VCaP (cell line): ENCODE measurements around the gene ASAP2.

Source experiments
- H3K27ac ChIP-seq: fragments of 450-650 bp; 2 replicates; pipeline ENCODE4 v1.5.1; 2017
- CTCF ChIP-seq: fragments of 450-650 bp; conservative IDR thresholded peaks from 2 replicates; pipeline ENCODE4 v1.5.1; 2017; ENCODE audit warnings: mild to moderate bottlenecking, moderate library complexity

Gene ASAP2

GRCh38 chr2:9335322-9335832 is 128.8 kb downstream of the ASAP2 start:
- H3K27ac ChIP-seq, result peak overlapping the region; percentile 94
- TF ChIP-seq CTCF, result no peak

GRCh38 chr2:9336241-9336575 is 129.6 kb downstream of the ASAP2 start:
- TF ChIP-seq CTCF, result no peak
- H3K27ac ChIP-seq, result peak overlapping the region; percentile 94

- no peak for TF ChIP-seq CTCF
Measured at GRCh38 chr2:9336576-9337314, 130.1 kb downstream of the ASAP2 start.

GRCh38 chr2:9337901-9338300 is 131.3 kb downstream of the ASAP2 start:
- no peak for TF ChIP-seq CTCF
- peak overlapping the region; percentile 94 for H3K27ac ChIP-seq

More at GRCh38 chr2:9336576-9337314, 130.1 kb downstream of the ASAP2 start:
- peak overlapping the region; percentile 94 for H3K27ac ChIP-seq

GRCh38 chr2:9341337-9341887 is 134.8 kb downstream of the ASAP2 start:
- TF ChIP-seq CTCF, result no peak
- H3K27ac ChIP-seq, result no peak overlapping the region

- no peak overlapping the region for H3K27ac ChIP-seq
- no peak for TF ChIP-seq CTCF
Measured at GRCh38 chr2:9342659-9343058, 136.0 kb downstream of the ASAP2 start.

- no peak overlapping the region for H3K27ac ChIP-seq
- TF ChIP-seq CTCF, result no peak
Measured at GRCh38 chr2:9343524-9343923, 136.9 kb downstream of the ASAP2 start.
